ENCODE measurements around the gene TRAM1L1.

The TRAM1L1 gene

DNA sequence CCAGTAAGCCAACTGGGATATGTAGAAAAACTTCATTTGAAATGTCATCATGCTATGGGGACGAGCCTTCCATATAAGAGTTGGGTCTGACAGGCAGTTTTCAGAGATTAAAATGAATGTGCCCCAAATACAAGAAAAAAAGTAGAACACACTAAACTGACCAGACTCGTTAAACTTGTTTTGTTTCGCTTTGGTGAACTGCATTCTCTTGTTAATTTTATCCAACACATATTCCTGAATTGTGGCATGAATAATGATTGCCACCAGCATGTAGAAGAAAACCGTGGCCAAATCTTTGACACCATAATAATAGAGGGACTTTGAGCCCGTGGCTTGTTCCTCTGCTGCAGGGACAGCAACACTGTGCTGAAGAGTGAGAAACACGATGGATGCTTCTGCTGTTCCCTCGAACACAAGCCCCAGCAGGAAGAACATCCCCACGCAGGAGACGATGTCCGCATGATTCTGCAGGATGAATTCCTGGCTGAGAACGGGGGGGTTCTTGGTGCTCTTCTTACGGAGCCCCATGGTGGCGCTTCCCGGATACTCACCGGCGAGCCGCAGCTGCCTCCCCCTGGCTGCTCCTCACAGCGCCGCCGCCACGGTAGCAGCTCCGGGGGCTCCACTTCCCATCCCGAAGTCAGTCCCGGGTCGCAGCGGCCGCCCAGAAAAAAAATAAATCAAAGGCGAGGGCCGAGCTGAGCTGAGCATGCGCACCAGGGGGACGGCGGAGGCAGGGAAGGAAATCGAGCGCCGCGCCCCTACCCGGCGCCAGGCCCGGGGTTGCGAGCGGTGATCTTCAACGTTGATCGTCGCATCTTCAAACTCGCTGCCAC lies at the start of gene TRAM1L1:
Gene TRAM1L1 (minus strand): TSS at position 711 of the 836 bp plus-strand sequence. CDS start 183 bp downstream, at position 528.
- DNase-seq (ENCODE audit: low read depth in 2 of 2): peak; percentile 63 to 67

DNA sequence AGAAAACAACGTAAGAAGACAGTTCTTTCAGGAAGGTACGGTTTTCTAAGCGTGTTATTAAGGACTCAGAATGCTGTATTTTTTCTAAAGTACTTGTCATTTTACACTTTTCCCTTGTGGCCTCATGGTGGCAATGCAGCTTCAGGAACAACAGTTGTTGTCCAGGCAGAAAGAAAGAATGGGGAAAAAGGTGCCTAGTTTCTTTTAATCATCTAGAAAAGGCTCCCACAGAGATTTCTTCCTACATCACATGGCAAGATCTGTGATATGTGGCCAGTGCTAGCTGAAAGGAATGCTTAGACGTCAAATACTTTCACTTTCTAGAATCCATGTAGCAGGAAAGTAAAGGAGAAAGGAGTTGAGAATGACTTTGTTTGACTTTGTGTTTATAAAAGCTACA lies 49.0 kb upstream of the TRAM1L1 start:
- peak; percentile 54 to 58 for DNase-seq (ENCODE audit: low read depth in 2 of 2)

DNA sequence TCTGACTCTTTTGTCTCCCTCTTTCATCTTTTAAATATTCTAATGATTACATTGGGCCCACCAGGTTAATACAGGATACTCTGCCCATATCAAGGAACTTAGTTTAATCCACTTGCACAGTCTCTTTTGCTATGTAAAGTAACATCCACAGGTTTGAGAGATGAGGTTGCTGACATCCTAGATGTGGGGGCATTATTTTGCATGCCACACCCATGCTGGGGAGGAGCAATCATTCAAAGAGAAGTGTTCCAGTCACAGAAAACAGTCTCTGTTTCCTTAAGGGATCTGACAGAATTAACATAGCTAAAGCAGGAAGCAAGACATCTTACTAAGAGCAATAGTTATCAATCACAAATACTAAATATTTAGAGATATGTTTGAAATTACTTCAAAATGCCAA lies 11.5 kb upstream of the TRAM1L1 start:
- DNase-seq (ENCODE audit: low read depth in 2 of 2): no peak

DNA sequence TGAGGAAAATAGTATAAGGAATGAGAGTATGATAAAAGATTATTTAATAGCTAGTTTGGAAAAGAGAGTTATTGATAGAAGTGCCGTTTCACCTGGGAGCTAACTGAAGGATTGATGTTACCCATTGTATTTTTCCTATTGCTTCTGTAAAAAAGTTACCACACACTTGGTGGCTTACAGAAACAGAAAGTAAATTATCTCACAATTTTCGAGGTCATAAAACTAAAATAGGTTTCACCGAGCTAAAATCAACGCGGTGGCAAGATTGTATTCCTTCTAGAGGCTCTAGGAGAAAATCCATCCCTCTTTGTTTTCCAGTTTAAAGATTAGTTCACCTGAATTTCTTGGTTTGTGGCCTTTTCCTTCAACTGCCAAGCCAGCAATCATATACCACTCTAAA lies 11.1 kb upstream of the TRAM1L1 start:
- DNase-seq (ENCODE audit: low read depth in 2 of 2): no peak

DNA sequence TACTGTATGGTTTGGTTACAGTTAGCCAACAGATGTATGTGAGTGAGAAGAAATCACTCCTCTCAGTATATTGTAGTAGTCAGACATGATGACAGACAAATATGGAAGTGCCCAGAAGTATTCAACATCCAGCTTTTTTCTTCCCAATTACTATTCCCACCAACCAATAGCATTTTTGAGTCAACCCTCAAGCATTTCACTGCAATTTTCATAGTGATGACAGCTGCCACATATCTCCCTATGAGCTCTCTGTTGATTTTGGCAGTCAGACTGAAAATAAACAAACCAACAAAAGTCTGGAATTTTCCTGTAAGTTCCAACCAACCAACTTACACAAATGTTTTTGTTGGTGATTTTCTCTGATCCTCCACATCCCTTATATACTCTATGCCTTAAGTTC lies 8.2 kb upstream of the TRAM1L1 start:
- peak; percentile 47 to 57 for DNase-seq (ENCODE audit: low read depth in 2 of 2)

DNA sequence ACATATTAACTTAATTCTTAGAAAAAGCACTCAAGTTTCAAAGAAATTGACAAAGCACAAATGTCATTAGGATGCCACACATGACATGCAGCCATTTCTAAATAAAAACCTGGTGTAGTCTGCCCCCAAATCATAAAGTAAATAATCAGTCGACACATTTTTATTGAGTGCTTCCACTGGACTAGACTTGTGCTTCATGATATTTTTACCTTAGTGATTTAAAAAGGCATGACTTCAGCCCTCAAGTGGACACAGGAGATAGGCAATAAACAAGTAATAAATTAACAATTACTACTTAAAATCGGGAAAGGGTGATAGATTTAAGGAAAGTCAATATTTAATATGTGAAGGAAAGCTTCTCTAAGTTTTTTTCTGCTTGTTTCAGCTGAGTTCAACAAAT lies 7.6 kb downstream of the TRAM1L1 start:
- DNase-seq (ENCODE audit: low read depth in 2 of 2): no peak

DNA sequence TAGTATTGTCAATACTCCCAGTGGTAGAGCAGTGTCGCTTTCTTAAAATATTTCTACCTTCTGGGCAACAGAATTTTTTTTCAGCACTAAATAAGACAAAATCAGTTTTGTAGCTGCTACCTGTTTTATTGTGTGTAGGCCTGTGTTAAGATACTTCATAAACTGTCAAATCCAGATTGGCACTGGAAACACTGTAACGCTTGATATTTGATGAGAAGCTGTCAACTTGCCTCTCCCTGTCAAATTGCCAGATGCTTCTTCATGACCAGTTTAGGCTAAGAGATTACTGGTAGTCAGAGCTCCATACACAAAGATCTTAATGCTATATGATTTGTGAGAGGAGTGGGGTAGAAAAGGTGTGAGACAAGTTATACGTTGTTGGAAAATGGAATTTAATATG lies 17.3 kb downstream of the TRAM1L1 start:
- no peak for DNase-seq (ENCODE audit: low read depth in 2 of 2)

DNA sequence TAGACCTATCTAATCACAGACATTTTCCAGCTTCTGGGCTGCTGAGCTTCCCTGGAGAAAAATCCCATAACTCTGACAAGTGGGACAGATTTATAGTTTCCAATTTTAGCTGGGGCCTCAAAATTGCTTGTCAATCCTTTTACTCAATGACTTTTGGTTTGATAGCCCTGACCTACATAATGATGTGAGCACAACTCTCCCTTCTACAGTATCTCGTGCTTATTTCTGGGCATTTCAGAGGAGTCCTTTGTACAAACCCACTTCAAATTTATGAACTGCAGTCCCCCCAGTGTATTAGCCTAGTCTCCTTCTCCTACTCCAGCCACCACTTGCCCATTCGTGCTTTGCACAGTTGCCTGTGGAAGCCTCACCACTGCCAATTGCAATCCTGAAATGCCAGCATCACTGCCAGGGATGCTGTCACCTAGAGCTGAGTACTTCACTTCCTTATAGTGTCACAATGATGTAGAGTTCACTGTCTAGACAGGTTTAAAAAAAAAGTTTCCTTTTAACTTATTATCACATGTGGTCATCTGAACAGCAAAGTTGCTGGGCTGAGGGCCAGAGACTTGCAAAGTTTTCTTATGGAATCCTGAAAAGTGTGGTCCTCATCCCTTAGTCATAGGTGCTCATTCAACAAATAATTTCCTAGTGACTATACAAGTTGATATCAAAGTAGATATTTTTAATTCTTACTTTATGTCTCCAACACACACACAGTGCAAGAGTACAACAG lies 21.2 kb downstream of the TRAM1L1 start:
- peak; percentile 10 to 12 for DNase-seq (ENCODE audit: low read depth in 2 of 2)

DNA sequence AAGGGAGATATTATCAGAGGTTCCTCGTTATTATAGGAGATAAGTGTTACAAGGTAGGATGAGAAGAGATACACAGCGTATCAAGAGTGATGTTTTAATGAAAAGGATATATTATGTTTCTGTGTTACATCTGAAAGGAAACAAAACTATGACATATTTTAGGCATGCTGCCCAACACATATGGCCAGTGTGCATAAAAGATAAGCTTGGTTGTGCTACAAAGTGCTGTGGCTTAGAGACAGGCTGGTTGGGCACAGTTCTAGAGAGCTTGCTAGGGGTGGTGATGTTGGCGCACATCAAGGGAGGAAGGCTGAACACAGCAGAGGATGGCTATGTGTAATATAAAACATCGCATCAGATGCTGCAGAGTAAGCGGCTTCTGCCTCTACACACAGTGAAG lies 42.4 kb downstream of the TRAM1L1 start:
- no peak for DNase-seq (ENCODE audit: low read depth in 2 of 2)
